ENCODE measurements around the gene ANKMY1.

DNA sequence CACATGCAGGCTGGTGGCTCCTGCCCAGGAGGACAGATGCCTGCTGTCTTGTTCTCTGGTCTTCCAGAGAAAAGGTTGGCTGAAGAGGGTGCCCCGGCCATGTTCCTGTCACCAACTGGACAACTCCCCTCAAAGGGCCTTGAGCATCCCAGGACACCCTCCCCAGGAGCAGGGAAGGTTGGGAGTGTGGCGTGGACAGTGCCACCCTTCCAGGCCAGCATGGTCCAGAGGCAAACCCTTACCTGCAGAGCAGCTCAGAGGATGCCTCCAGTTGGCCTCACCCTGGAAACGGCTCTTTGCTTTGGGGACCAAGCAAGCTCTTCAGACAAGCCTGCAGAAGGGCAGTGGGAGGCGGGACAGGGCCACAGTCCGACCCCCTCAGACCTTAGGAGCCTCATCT lies 127.2 kb downstream of the ANKMY1 start:
- TF ChIP-seq, protein P1, sequence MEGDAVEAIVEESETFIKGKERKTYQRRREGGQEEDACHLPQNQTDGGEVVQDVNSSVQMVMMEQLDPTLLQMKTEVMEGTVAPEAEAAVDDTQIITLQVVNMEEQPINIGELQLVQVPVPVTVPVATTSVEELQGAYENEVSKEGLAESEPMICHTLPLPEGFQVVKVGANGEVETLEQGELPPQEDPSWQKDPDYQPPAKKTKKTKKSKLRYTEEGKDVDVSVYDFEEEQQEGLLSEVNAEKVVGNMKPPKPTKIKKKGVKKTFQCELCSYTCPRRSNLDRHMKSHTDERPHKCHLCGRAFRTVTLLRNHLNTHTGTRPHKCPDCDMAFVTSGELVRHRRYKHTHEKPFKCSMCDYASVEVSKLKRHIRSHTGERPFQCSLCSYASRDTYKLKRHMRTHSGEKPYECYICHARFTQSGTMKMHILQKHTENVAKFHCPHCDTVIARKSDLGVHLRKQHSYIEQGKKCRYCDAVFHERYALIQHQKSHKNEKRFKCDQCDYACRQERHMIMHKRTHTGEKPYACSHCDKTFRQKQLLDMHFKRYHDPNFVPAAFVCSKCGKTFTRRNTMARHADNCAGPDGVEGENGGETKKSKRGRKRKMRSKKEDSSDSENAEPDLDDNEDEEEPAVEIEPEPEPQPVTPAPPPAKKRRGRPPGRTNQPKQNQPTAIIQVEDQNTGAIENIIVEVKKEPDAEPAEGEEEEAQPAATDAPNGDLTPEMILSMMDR (IDR thresholded peaks at IDR 0.05 in 2 of 3, conservative IDR thresholded peaks at IDR 0.05 in 1 of 3; ENCODE audit: borderline replicate concordance in 1 of 3, insufficient read depth in 1 of 3, low read depth in 2 of 3, low read length in 2 of 3): no peak
- TF ChIP-seq, protein P2, sequence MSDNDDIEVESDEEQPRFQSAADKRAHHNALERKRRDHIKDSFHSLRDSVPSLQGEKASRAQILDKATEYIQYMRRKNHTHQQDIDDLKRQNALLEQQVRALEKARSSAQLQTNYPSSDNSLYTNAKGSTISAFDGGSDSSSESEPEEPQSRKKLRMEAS (IDR thresholded peaks at IDR 0.05): no peak
- TF ChIP-seq POLR2AphosphoS5 (IDR thresholded peaks at IDR 0.05; ENCODE audit: low read depth, low read length) (no peak), EZH2 (IDR thresholded peaks at IDR 0.05) (no peak), EGR1 (IDR thresholded peaks at IDR 0.05; ENCODE audit: low read depth) (no peak), POLR2A (IDR thresholded peaks at IDR 0.05; ENCODE audit: borderline replicate concordance, extremely low read depth, insufficient read depth, insufficient read length) (no peak), EZH2phosphoT487 (IDR thresholded peaks at IDR 0.05; ENCODE audit: borderline replicate concordance) (no peak)

Data from HCT116 (cell line).